HFF-Myc (cell line): ENCODE measurements around the gene PRKCA.
"Not testable (repeated sequence)": the region's sequence is repeated elsewhere in the genome, so short reads cannot be mapped to it uniquely, and the experiment has no call there.

ENCODE experiments used
- DNase-seq: peaks from one replicate; pipeline ENCODE4 v3.0.0-alpha.2; 2011; ENCODE audit warnings: low read depth; ENCODE audit errors: extremely low read depth
- H3K4me3 ChIP-seq: replicated peaks from 2 replicates; pipeline ENCODE4 v1.5.1; 2011; ENCODE audit warnings: low read depth, mild to moderate bottlenecking, control low read depth, low read length
- TF ChIP-seq, protein P1 (sequence below): IDR thresholded peaks from 2 replicates; pipeline ENCODE4 v1.5.1; 2012; ENCODE audit warnings: mild to moderate bottlenecking, low read depth, low read length, control low read depth; ENCODE audit errors: missing control alignments

PRKCA gene

DNA sequence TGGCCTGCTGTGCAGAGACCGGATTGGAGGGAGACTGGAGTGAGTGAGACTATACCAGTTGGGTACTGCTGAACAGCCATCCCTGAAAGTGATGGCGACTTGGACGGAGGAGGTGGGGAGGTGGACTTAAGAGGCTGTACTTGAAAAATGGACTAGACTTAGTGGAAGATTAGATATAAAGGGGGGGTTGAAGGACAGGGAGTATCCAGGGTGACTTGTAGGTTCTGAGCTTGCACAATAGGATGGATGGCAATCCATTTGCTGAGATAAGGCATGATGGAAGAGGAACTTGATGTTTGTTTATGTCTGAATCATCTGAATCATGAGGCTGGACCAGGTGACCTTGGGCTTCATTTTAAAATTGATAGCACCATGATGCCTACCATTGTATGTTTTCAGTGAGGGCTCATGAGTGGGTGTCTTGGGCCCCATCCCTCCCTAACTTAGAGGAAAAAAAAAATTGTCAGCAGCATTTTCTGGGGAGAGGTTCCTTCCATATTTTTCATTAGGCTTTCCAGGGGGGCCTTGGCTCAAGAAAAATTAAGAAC is 41.2 kb downstream of the PRKCA start:
- no peak for DNase-seq
- TF ChIP-seq, protein P1, sequence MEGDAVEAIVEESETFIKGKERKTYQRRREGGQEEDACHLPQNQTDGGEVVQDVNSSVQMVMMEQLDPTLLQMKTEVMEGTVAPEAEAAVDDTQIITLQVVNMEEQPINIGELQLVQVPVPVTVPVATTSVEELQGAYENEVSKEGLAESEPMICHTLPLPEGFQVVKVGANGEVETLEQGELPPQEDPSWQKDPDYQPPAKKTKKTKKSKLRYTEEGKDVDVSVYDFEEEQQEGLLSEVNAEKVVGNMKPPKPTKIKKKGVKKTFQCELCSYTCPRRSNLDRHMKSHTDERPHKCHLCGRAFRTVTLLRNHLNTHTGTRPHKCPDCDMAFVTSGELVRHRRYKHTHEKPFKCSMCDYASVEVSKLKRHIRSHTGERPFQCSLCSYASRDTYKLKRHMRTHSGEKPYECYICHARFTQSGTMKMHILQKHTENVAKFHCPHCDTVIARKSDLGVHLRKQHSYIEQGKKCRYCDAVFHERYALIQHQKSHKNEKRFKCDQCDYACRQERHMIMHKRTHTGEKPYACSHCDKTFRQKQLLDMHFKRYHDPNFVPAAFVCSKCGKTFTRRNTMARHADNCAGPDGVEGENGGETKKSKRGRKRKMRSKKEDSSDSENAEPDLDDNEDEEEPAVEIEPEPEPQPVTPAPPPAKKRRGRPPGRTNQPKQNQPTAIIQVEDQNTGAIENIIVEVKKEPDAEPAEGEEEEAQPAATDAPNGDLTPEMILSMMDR: no peak
- no peak overlapping the region for H3K4me3 ChIP-seq

GRCh38 chr17:66344473-66344872 is 42.1 kb downstream of the PRKCA start:
- TF ChIP-seq, protein P1: no peak
- no peak overlapping the region for H3K4me3 ChIP-seq
- no peak for DNase-seq

- TF ChIP-seq, protein P1: no peak
- no peak for DNase-seq
- H3K4me3 ChIP-seq: no peak overlapping the region
Measured at GRCh38 chr17:66345264-66345663, 42.9 kb downstream of the PRKCA start.

DNA sequence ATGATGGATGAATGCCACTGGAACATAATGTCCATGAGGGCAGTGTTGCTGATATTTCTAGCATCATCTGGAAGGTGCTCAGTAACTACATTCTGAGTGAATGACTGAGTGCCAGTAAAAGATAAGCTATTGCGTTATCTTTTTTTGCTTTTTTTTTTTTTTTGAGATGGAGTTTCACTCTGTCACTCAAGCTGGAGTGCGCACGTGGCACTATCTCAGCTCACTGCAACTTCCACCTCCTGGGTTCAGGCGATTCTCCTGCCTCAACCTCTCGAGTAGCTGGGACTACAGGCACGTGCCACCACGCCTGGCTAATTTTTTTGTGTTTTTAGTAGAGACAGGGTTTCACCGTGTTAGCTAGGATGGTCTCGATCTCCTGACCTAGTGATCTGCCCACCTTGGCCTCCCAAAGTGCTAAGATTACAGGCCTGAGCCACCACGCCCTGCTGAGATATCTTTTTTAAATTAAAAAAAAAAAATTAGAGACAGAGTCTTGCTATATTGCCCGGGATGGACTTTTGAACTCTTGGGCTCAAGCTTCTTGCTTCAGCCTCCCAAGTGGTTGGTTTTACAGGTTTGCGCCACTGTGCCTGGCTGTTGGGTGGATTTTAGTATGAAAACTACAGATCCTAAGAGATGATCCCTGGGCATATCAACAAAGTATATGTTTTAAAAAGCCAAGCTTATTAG is 43.7 kb downstream of the PRKCA start:
- H3K4me3 ChIP-seq, DNase-seq: not testable (repeated sequence)

DNA sequence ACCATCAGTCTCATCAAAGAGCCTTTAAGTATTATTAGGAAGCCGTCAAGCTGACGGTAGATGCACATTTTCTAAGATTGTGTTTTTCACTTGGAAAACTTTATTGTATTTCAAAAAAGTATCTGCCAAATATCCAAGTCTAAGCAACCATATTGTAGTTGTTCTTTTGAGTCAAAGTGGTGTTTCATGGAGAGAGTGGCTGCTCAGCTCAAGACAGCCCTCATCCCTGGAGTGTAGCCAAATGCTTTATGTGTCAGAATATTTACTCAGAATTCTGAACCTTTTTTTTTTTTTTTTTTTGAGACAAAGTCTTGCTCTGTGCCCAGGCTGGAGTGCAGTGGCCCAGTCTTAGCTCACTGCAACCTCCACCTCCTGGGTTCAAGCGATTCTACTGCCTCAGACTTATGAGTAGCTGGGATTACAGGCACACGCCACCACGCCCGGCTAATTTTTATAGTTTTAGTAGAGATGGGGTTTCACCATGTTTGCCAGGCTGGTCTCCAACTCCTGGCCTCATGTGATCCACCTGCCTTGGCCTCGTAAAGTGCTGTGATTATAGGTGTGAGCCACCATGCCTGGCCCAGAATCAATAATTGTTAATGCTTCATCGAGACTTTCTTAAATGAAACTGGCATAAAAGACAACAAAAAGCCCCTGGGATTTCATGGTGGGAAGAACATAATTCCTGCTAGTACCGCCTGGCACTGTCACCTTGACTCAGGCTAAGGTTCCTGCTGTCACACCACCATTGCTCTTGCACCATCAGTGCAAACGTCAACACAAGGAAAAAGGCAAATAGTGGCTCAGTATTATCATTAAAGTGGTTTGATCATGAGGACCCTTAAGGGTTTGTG is 45.5 kb downstream of the PRKCA start:
- TF ChIP-seq, protein P1: no peak
- no peak for DNase-seq
- no peak overlapping the region for H3K4me3 ChIP-seq

DNA sequence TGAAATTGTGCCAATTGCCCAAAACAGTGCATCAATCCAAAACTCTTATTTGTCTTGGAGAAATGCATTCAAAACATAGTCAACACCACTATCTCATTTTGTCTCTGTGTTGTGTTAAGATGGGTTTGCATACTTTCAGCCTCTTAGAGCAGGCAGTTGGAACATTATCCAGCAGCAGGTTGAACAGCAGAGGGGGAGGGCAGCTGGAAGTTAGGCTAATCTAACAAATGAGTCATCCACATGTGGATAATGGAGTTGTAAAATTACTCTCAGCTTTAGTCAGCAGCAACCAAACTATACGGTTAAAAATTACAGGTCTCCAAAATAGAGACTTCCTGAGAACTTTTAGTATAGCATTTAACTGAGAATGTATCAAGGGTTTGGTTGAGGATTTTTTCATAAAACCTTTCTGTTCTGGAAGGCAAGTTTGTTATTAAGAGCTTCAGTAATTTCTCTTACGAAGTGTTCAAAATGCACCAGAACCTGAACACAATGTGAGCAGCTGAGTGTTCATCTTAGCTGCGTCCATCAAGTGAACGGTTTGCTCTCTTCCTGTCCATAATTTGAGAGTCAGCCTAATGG is 46.3 kb downstream of the PRKCA start:
- no peak overlapping the region for H3K4me3 ChIP-seq
- TF ChIP-seq, protein P1: no peak
- DNase-seq: peak; percentile 76
